H1 (cell line): ENCODE data around the gene ALLC. TPM values are rescaled to one million over a fixed set of nuclear protein-coding genes. Genes with fewer than 3 reads are reported as not detected.

Source experiments
- CTCF ChIA-PET: fragments of 300-600 bp; sonication (Branson Sonifier 250); formaldehyde crosslinking; loops from one replicate; lab custom pipeline; 2021; ENCODE audit not compliant: partially characterized antibody; lab: Charles Lee
- POLR2A ChIA-PET: fragments of 300-600 bp; sonication (Branson Sonifier 250); formaldehyde crosslinking; loops from one replicate; lab custom pipeline; 2021; ENCODE audit warnings: inconsistent platforms; ENCODE audit not compliant: partially characterized antibody; lab: Charles Lee
- DNase-seq, 2 experiments: peaks; one replicate each; pipeline versions ENCODE4 v3.0.0 to v3.0.0-alpha.2; 2010 to 2022; ENCODE audit warnings: low spot score in 2 of 2, low read depth in 1 of 2, mixed read lengths in 1 of 2
- FAIRE-seq: peaks from 2 replicates; lab custom pipeline; 2011; peaks lifted over from hg19 to GRCh38; lab: Jason Lieb, UNC
- H2AFZ ChIP-seq: 2 replicates; pipeline ENCODE4 v1.8.1; 2012; ENCODE audit warnings: low read length, inconsistent platforms
- H2AK5ac ChIP-seq: 2 replicates; pipeline ENCODE4 v1.6.1; 2013; ENCODE audit warnings: low read depth, low read length
- H2BK120ac ChIP-seq: replicated peaks from 2 replicates; pipeline ENCODE3; 2013; ENCODE audit warnings: low read depth, low read length, inconsistent platforms
- H2BK12ac ChIP-seq: 2 replicates; pipeline ENCODE4 v1.6.1; 2013; ENCODE audit warnings: low read depth, low read length
- H2BK15ac ChIP-seq: 2 replicates; pipeline ENCODE4 v1.6.1; 2013; ENCODE audit warnings: low read length
- H2BK20ac ChIP-seq: 2 replicates; pipeline ENCODE4 v1.6.1; 2013; ENCODE audit warnings: low read length
- H2BK5ac ChIP-seq: 2 replicates; pipeline ENCODE4 v1.6.1; 2013; ENCODE audit warnings: low read depth, low read length
- H3K14ac ChIP-seq: 2 replicates; pipeline ENCODE4 v1.6.1; 2013; ENCODE audit warnings: inconsistent platforms; ENCODE audit not compliant: insufficient read length
- H3K18ac ChIP-seq: 2 replicates; pipeline ENCODE4 v1.6.1; 2013; ENCODE audit warnings: low read length; ENCODE audit errors: extremely low read depth
- H3K23ac ChIP-seq: 2 replicates; pipeline ENCODE4 v1.6.1; 2013; ENCODE audit warnings: inconsistent platforms; ENCODE audit not compliant: insufficient read length
- H3K23me2 ChIP-seq: 2 replicates; pipeline ENCODE4 v1.6.1; 2013; ENCODE audit warnings: low read depth, low read length
- H3K27ac ChIP-seq: 2 replicates; pipeline ENCODE4 v1.6.1; 2011; ENCODE audit warnings: low read depth, low read length, inconsistent platforms
- H3K27me3 ChIP-seq, 4 experiments: replicated peaks in 1 of 4; 1 replicate in 1 of 4; 2 replicates in 3 of 4; pipeline versions ENCODE4 v1.6.1 to v1.8.1; 2011 to 2013; ENCODE audit warnings: low read length in 3 of 4, mild to moderate bottlenecking in 3 of 4, inconsistent platforms in 2 of 4, mixed read lengths in 2 of 4, moderate library complexity in 1 of 4; ENCODE audit not compliant: control insufficient read depth in 3 of 4, insufficient read depth in 3 of 4; ENCODE audit errors: extremely low read depth in 1 of 4
- H3K36me3 ChIP-seq, 4 experiments: 2 replicates each; pipeline versions ENCODE4 v1.6.1 to v1.8.1; 2011 to 2013; ENCODE audit warnings: mild to moderate bottlenecking in 4 of 4, low read length in 3 of 4, moderate library complexity in 2 of 4, control low read depth in 1 of 4, inconsistent platforms in 1 of 4; ENCODE audit not compliant: insufficient read depth in 4 of 4, control insufficient read depth in 2 of 4
- H3K4ac ChIP-seq: replicated peaks from 2 replicates; pipeline ENCODE3; 2013; ENCODE audit warnings: low read length, low read depth, mixed read lengths, inconsistent platforms; ENCODE audit not compliant: insufficient read length
- H3K4me1 ChIP-seq, 4 experiments: replicated peaks in 1 of 4; 1 replicate in 1 of 4; 2 replicates in 3 of 4; pipeline versions ENCODE4 v1.6.1 to v1.8.1; 2011 to 2013; ENCODE audit warnings: low read length in 3 of 4, inconsistent platforms in 2 of 4, mixed read lengths in 1 of 4; ENCODE audit not compliant: insufficient read depth in 4 of 4, control insufficient read depth in 3 of 4
- H3K4me2 ChIP-seq, 2 experiments: 2 replicates each; pipeline versions ENCODE4 v1.6.1 to v1.8.1; 2011 to 2013; ENCODE audit warnings: low read depth in 2 of 2, low read length in 2 of 2, control low read depth in 1 of 2, inconsistent platforms in 1 of 2, mild to moderate bottlenecking in 1 of 2; ENCODE audit not compliant: insufficient read depth in 1 of 2
- H3K4me3 ChIP-seq, 4 experiments: fragments of 200-600, 300-600 bp in 1 of 4; sonication (generic), shearing (Covaris generic), sonication (Bioruptor Twin) in 1 of 4; 2 replicates each; pipeline versions ENCODE4 v1.5.1 to v1.8.1; 2011 to 2016; ENCODE audit warnings: low read length in 4 of 4, low read depth in 3 of 4, control low read depth in 2 of 4, inconsistent platforms in 2 of 4, mild to moderate bottlenecking in 2 of 4, mixed read lengths in 1 of 4, moderate library complexity in 1 of 4; ENCODE audit not compliant: insufficient read depth in 2 of 4; ENCODE audit errors: extremely low read depth in 1 of 4
- H3K56ac ChIP-seq: replicated peaks from 2 replicates; pipeline ENCODE3; 2013; ENCODE audit warnings: low read depth, mild to moderate bottlenecking, mixed read lengths, low read length, inconsistent platforms; ENCODE audit not compliant: insufficient read length
- H3K79me1 ChIP-seq: 2 replicates; pipeline ENCODE4 v1.6.1; 2013; ENCODE audit warnings: low read depth, low read length, control low read depth
- H3K79me2 ChIP-seq, 2 experiments: 2 replicates each; pipeline versions ENCODE4 v1.6.1 to v1.8.1; 2012 to 2013; ENCODE audit warnings: low read length in 2 of 2, mild to moderate bottlenecking in 2 of 2, inconsistent platforms in 1 of 2; ENCODE audit not compliant: insufficient read depth in 2 of 2, control insufficient read depth in 1 of 2
- H3K9ac ChIP-seq, 4 experiments: replicated peaks in 1 of 4; 1 replicate in 1 of 4; 2 replicates in 3 of 4; pipeline versions ENCODE4 v1.6.1 to v1.8.1; 2011 to 2013; ENCODE audit warnings: low read depth in 3 of 4, low read length in 3 of 4, control low read depth in 2 of 4, mild to moderate bottlenecking in 2 of 4, moderate library complexity in 2 of 4, inconsistent platforms in 1 of 4; ENCODE audit errors: extremely low read depth in 1 of 4
- H3K9me3 ChIP-seq, 2 experiments: 2 replicates each; pipeline versions ENCODE4 v1.6.1 to v1.8.1; 2012 to 2013; ENCODE audit warnings: mild to moderate bottlenecking in 2 of 2, moderate library complexity in 2 of 2, control low read depth in 1 of 2, inconsistent platforms in 1 of 2, low read depth in 1 of 2, low read length in 1 of 2, mixed read lengths in 1 of 2; ENCODE audit not compliant: insufficient read depth in 2 of 2
- H4K20me1 ChIP-seq, 2 experiments: replicated peaks in 1 of 2; 2 replicates each; pipeline versions ENCODE3 to v1.8.1; 2011 to 2013; ENCODE audit warnings: inconsistent platforms in 2 of 2, low read length in 2 of 2, mild to moderate bottlenecking in 1 of 2; ENCODE audit not compliant: insufficient read depth in 2 of 2, control insufficient read depth in 1 of 2
- H4K5ac ChIP-seq: 2 replicates; pipeline ENCODE4 v1.6.1; 2013; ENCODE audit warnings: low read length, low read depth, mixed read lengths, inconsistent platforms; ENCODE audit not compliant: insufficient read length
- H4K8ac ChIP-seq: 2 replicates; pipeline ENCODE4 v1.8.0; 2013; ENCODE audit warnings: mild to moderate bottlenecking, moderate library complexity, low read length, inconsistent platforms; ENCODE audit not compliant: insufficient read depth; ENCODE audit errors: extremely low read depth
- H4K91ac ChIP-seq: replicated peaks from 2 replicates; pipeline ENCODE3; 2013; ENCODE audit warnings: low read length, mixed read lengths, inconsistent platforms; ENCODE audit not compliant: insufficient read length
- EGR1 ChIP-seq: IDR thresholded peaks from 2 replicates; pipeline ENCODE4 v1.6.1; 2011; ENCODE audit warnings: low read depth, low read length, borderline replicate concordance
- HDAC2 ChIP-seq, 2 experiments: fragments of 300-600 bp in 1 of 2; sonication (generic) in 1 of 2; IDR thresholded peaks; 2 replicates each; pipeline ENCODE4 v1.6.1; 2011 to 2012; ENCODE audit warnings: low read depth in 2 of 2, low read length in 2 of 2, mild to moderate bottlenecking in 2 of 2, moderate library complexity in 2 of 2, borderline replicate concordance in 1 of 2, inconsistent platforms in 1 of 2
- MAFK ChIP-seq: IDR thresholded peaks from 2 replicates; pipeline ENCODE4 v1.6.1; 2012; ENCODE audit warnings: low read depth, mild to moderate bottlenecking, improper control_type of control experiment, low read length
- POLR2AphosphoS5 ChIP-seq: IDR thresholded peaks from 2 replicates; pipeline ENCODE4 v1.6.1; 2011; ENCODE audit warnings: low read depth, low read length
- POU5F1 ChIP-seq: IDR thresholded peaks from 2 replicates; pipeline ENCODE4 v1.6.1; 2011; ENCODE audit warnings: low read depth, mild to moderate bottlenecking, low read length, moderate library complexity
- SP1 ChIP-seq: IDR thresholded peaks from 2 replicates; pipeline ENCODE4 v1.6.1; 2011; ENCODE audit warnings: low read depth, low read length
- TAF1 ChIP-seq: IDR thresholded peaks from 2 replicates; pipeline ENCODE4 v1.6.1; 2011; ENCODE audit warnings: mild to moderate bottlenecking, low read depth, low read length
- YY1 ChIP-seq: IDR thresholded peaks from 2 replicates; pipeline ENCODE4 v1.6.1; 2011; ENCODE audit warnings: low read depth, mild to moderate bottlenecking, low read length
- WGBS, 2 experiments: shearing (Covaris generic) in 1 of 2; methylation state at CpG; one replicate each; pipeline versions ENCODE4 v1.1.6 to v1.1.7; 2013 to 2015; ENCODE audit warnings: low lambda C conversion rate in 2 of 2, mixed read lengths in 2 of 2, inconsistent platforms in 1 of 2, low coverage in 1 of 2, missing lambda C conversion rate in 1 of 2; ENCODE audit not compliant: insufficient replicate concordance in 2 of 2, insufficient coverage in 1 of 2, insufficient read length in 1 of 2; ENCODE audit errors: extremely low coverage in 1 of 2, missing lambda C conversion rate in 1 of 2; 5-methylcytosine and 5-hydroxymethylcytosine counted together
- polyA plus RNA-seq, 7 experiments: library from polyadenylated mRNA; depleted of rRNA in 3 of 7; stranded (reverse) in 5 of 7; unstranded in 2 of 7; fragments of >200 nt in 5 of 7; fragments of 200-250 nt in 2 of 7; gene quantifications; 1 replicate in 5 of 7; 2 replicates in 1 of 7; 4 replicates in 1 of 7; pipeline versions ENCODE4 v1.2.1 to v1.2.3, GENCODE V29; 2011 to 2013; ENCODE audit warnings: missing spikeins in 2 of 7, mixed read lengths in 2 of 7
- total RNA-seq: library from RNA; stranded (reverse); fragmentation: NEBNext Ultra II Directional; extraction: Animal tissue kit (Norgen Biotek cat#: 25700); gene quantifications from 2 replicates; pipeline ENCODE4 v1.2.1, GENCODE V29; 2021

The ALLC gene
- total and polyA plus RNA-seq, 2 of the 8 experiments (the other 6 are each of a cell fraction or from before 2014, with no cell fraction given): not detected

GRCh38 chr2:3639015-3639630 is 18.9 kb upstream of the ALLC start:
- DNase-seq (no peak), FAIRE-seq (no peak)
- Histone ChIP-seq H2AK5ac (no peak overlapping the region), H3K9me3 (no peaks in the 10 kb centered on the region), H3K79me1 (no peaks in the 10 kb centered on the region), H3K9ac (no peak overlapping the region), H2BK120ac (no peak overlapping the region), H3K23me2 (no peaks in the 10 kb centered on the region), H3K4me1 (no peaks in the 10 kb centered on the region; a peak in 1 of 7 replicates), H4K91ac (no peak overlapping the region), H3K27me3 (no peaks in the 10 kb centered on the region; a peak in 1 of 7 replicates), H3K23ac (no peak overlapping the region), H3K4ac (no peak overlapping the region), H4K8ac (no peak overlapping the region), H4K20me1 (no peaks in the 10 kb centered on the region), H2BK12ac (no peak overlapping the region), H3K14ac (no peak overlapping the region), H3K79me2 (no peaks in the 10 kb centered on the region), H3K18ac (no peak overlapping the region), H2BK5ac (no peak overlapping the region), H3K27ac (no peak overlapping the region), H2BK15ac (no peak overlapping the region), H3K4me2 (no peak overlapping the region), H3K36me3 (no peaks in the 10 kb centered on the region), H4K5ac (no peak overlapping the region), H3K4me3 (no peak overlapping the region), H3K56ac (no peak overlapping the region), H2BK20ac (no peak overlapping the region), H2AFZ (no peak overlapping the region)
- WGBS, 2 experiments: 95% methylated on average over 10 of the region's 10 CpGs; no CpG with 5 or more reads in 1 of the 2 experiments
- TF ChIP-seq EGR1 (no peak), SP1 (no peak), HDAC2 (IDR thresholded peaks at IDR 0.05; ENCODE audit: borderline replicate concordance in 1 of 2, low read depth in 2 of 2, low read length in 2 of 2) (no peak), MAFK (no peak), TAF1 (no peak), POLR2AphosphoS5 (no peak), YY1 (no peak), POU5F1 (no peak)
- ChIA-PET CTCF (interaction anchor here (1.2 to 2.4 kb wide), 2 partner anchors 10 kb away, joined by 4 to 13 read pairs; no protein-coding TSS in a partner anchor), POLR2A (interaction anchor here (2.2 kb wide), 1 partner anchor 13 kb away, joined by 9 read pairs; no protein-coding TSS in a partner anchor)
